Measurements from ENCODE around the gene ANKRD12. TPM values are rescaled to one million over a fixed set of nuclear protein-coding genes. Genes with fewer than 3 reads are reported as not detected.

ANKRD12 gene
- total RNA-seq, 1 donor from 2014 or later, result 26.1 TPM

- no peaks in the 10 kb centered on the region for H3K27me3 ChIP-seq (ENCODE audit: control insufficient read depth in 3 of 3, insufficient read depth in 3 of 3, low read length in 3 of 3)
- peaks cover 6 to 13% (median 11%) of the 10 kb centered on the region in 3 donors for H3K36me3 ChIP-seq (ENCODE audit: control insufficient read depth in 3 of 3, insufficient read depth in 3 of 3, low read length in 3 of 3)
- H3K4me1 ChIP-seq (ENCODE audit: control insufficient read depth in 3 of 3, insufficient read depth in 3 of 3, low read length in 3 of 3), result peaks cover 9 to 24% (median 15%) of the 10 kb centered on the region in 3 donors
- no peak overlapping the region for H3K27ac ChIP-seq (ENCODE audit: low read depth, low read length)
- H3K4me3 ChIP-seq (ENCODE audit: low read length in 3 of 3), result no peak overlapping the region
- no peak overlapping the region for H3K9ac ChIP-seq (ENCODE audit: low read depth in 1 of 3, low read length in 3 of 3)
- no peaks in the 10 kb centered on the region for H3K9me3 ChIP-seq (ENCODE audit: control insufficient read depth in 3 of 3, low read length in 3 of 3)
Measured at GRCh38 chr18:9123520-9123919, 13.1 kb upstream of the ANKRD12 start.

- Histone ChIP-seq H3K4me3 (ENCODE audit: low read length in 3 of 3) (no peak overlapping the region), H3K9ac (ENCODE audit: low read depth in 1 of 3, low read length in 3 of 3) (no peak overlapping the region), H3K9me3 (ENCODE audit: control insufficient read depth in 3 of 3, low read length in 3 of 3) (no peaks in the 10 kb centered on the region), H3K36me3 (ENCODE audit: control insufficient read depth in 3 of 3, insufficient read depth in 3 of 3, low read length in 3 of 3) (peaks cover 10 to 18% (median 13%) of the 10 kb centered on the region in 3 donors), H3K27ac (ENCODE audit: low read depth, low read length) (no peak overlapping the region), H3K27me3 (ENCODE audit: control insufficient read depth in 3 of 3, insufficient read depth in 3 of 3, low read length in 3 of 3) (no peaks in the 10 kb centered on the region), H3K4me1 (ENCODE audit: control insufficient read depth in 3 of 3, insufficient read depth in 3 of 3, low read length in 3 of 3) (peaks cover 0 to 20% (median 18%) of the 10 kb centered on the region in 3 donors)
Measured at GRCh38 chr18:9124824-9125223, 11.8 kb upstream of the ANKRD12 start.

- Histone ChIP-seq H3K9ac (ENCODE audit: low read depth in 1 of 3, low read length in 3 of 3) (peak overlapping the region; percentile 2 to 72 (median 63)), H3K4me1 (ENCODE audit: control insufficient read depth in 3 of 3, insufficient read depth in 3 of 3, low read length in 3 of 3) (peaks cover 6 to 20% (median 18%) of the 10 kb centered on the region in 3 donors), H3K4me3 (ENCODE audit: low read length in 3 of 3) (peak overlapping the region; percentile 6 to 32 (median 15)), H3K27ac (ENCODE audit: low read depth, low read length) (peak overlapping the region; percentile 80), H3K36me3 (ENCODE audit: control insufficient read depth in 3 of 3, insufficient read depth in 3 of 3, low read length in 3 of 3) (peaks cover 10 to 23% (median 13%) of the 10 kb centered on the region in 3 donors), H3K27me3 (ENCODE audit: control insufficient read depth in 3 of 3, insufficient read depth in 3 of 3, low read length in 3 of 3) (no peaks in the 10 kb centered on the region), H3K9me3 (ENCODE audit: control insufficient read depth in 3 of 3, low read length in 3 of 3) (no peaks in the 10 kb centered on the region)
Measured at GRCh38 chr18:9126337-9126736, 10.2 kb upstream of the ANKRD12 start.

- Histone ChIP-seq H3K4me1 (ENCODE audit: control insufficient read depth in 3 of 3, insufficient read depth in 3 of 3, low read length in 3 of 3) (peaks cover 11 to 24% (median 20%) of the 10 kb centered on the region in 3 donors), H3K27me3 (ENCODE audit: control insufficient read depth in 3 of 3, insufficient read depth in 3 of 3, low read length in 3 of 3) (no peaks in the 10 kb centered on the region), H3K9ac (ENCODE audit: low read depth in 1 of 3, low read length in 3 of 3) (peak overlapping the region in 1 of 3 donors; percentile 37), H3K36me3 (ENCODE audit: control insufficient read depth in 3 of 3, insufficient read depth in 3 of 3, low read length in 3 of 3) (peaks cover 9 to 34% (median 16%) of the 10 kb centered on the region in 3 donors), H3K4me3 (ENCODE audit: low read length in 3 of 3) (no peak overlapping the region), H3K27ac (ENCODE audit: low read depth, low read length) (peak overlapping the region; percentile 34), H3K9me3 (ENCODE audit: control insufficient read depth in 3 of 3, low read length in 3 of 3) (no peaks in the 10 kb centered on the region)
Measured at GRCh38 chr18:9130195-9130594, 6.4 kb upstream of the ANKRD12 start.

GRCh38 chr18:9130806-9131205, 5.8 kb upstream of the ANKRD12 start:
- peaks cover 9 to 34% (median 16%) of the 10 kb centered on the region in 3 donors for H3K36me3 ChIP-seq (ENCODE audit: control insufficient read depth in 3 of 3, insufficient read depth in 3 of 3, low read length in 3 of 3)
- no peaks in the 10 kb centered on the region for H3K27me3 ChIP-seq (ENCODE audit: control insufficient read depth in 3 of 3, insufficient read depth in 3 of 3, low read length in 3 of 3)
- no peaks in the 10 kb centered on the region for H3K9me3 ChIP-seq (ENCODE audit: control insufficient read depth in 3 of 3, low read length in 3 of 3)
- peak overlapping the region; percentile 34 for H3K27ac ChIP-seq (ENCODE audit: low read depth, low read length)
- no peak overlapping the region for H3K4me3 ChIP-seq (ENCODE audit: low read length in 3 of 3)
- H3K4me1 ChIP-seq (ENCODE audit: control insufficient read depth in 3 of 3, insufficient read depth in 3 of 3, low read length in 3 of 3), result peaks cover 16 to 28% (median 26%) of the 10 kb centered on the region in 3 donors
- H3K9ac ChIP-seq (ENCODE audit: low read depth in 1 of 3, low read length in 3 of 3), result no peak overlapping the region

- no peaks in the 10 kb centered on the region for H3K27me3 ChIP-seq (ENCODE audit: control insufficient read depth in 3 of 3, insufficient read depth in 3 of 3, low read length in 3 of 3)
- H3K27ac ChIP-seq (ENCODE audit: low read depth, low read length), result no peak overlapping the region
- H3K4me1 ChIP-seq (ENCODE audit: control insufficient read depth in 3 of 3, insufficient read depth in 3 of 3, low read length in 3 of 3), result peaks cover 17 to 27% (median 19%) of the 10 kb centered on the region in 3 donors
- no peaks in the 10 kb centered on the region for H3K9me3 ChIP-seq (ENCODE audit: control insufficient read depth in 3 of 3, low read length in 3 of 3)
- H3K36me3 ChIP-seq (ENCODE audit: control insufficient read depth in 3 of 3, insufficient read depth in 3 of 3, low read length in 3 of 3), result peaks cover 5 to 30% (median 16%) of the 10 kb centered on the region in 3 donors
- H3K9ac ChIP-seq (ENCODE audit: low read depth in 1 of 3, low read length in 3 of 3), result no peak overlapping the region
- H3K4me3 ChIP-seq (ENCODE audit: low read length in 3 of 3), result no peak overlapping the region
Measured at GRCh38 chr18:9132628-9133027, 4.0 kb upstream of the ANKRD12 start.

- Histone ChIP-seq H3K27me3 (ENCODE audit: control insufficient read depth in 3 of 3, insufficient read depth in 3 of 3, low read length in 3 of 3) (no peaks in the 10 kb centered on the region), H3K27ac (ENCODE audit: low read depth, low read length) (peak overlapping the region; percentile 14), H3K4me1 (ENCODE audit: control insufficient read depth in 3 of 3, insufficient read depth in 3 of 3, low read length in 3 of 3) (peaks cover 15 to 27% (median 20%) of the 10 kb centered on the region in 3 donors), H3K36me3 (ENCODE audit: control insufficient read depth in 3 of 3, insufficient read depth in 3 of 3, low read length in 3 of 3) (peaks cover 5 to 28% (median 16%) of the 10 kb centered on the region in 3 donors), H3K9ac (ENCODE audit: low read depth in 1 of 3, low read length in 3 of 3) (peak overlapping the region in 1 of 3 donors; percentile 17), H3K4me3 (ENCODE audit: low read length in 3 of 3) (no peak overlapping the region), H3K9me3 (ENCODE audit: control insufficient read depth in 3 of 3, low read length in 3 of 3) (no peaks in the 10 kb centered on the region)
Measured at GRCh38 chr18:9133225-9133624, 3.4 kb upstream of the ANKRD12 start.

GRCh38 chr18:9135081-9135911, 1.3 kb upstream of the ANKRD12 start:
- peak overlapping the region; percentile 97 for H3K27ac ChIP-seq (ENCODE audit: low read depth, low read length)
- peaks cover 26 to 34% (median 28%) of the 10 kb centered on the region in 3 donors for H3K4me1 ChIP-seq (ENCODE audit: control insufficient read depth in 3 of 3, insufficient read depth in 3 of 3, low read length in 3 of 3)
- H3K4me3 ChIP-seq (ENCODE audit: low read length in 3 of 3), result peak overlapping the region; percentile 87 to 90 (median 87)
- H3K9me3 ChIP-seq (ENCODE audit: control insufficient read depth in 3 of 3, low read length in 3 of 3), result no peaks in the 10 kb centered on the region
- no peaks in the 10 kb centered on the region for H3K27me3 ChIP-seq (ENCODE audit: control insufficient read depth in 3 of 3, insufficient read depth in 3 of 3, low read length in 3 of 3)
- peaks cover 5 to 21% (median 12%) of the 10 kb centered on the region in 3 donors for H3K36me3 ChIP-seq (ENCODE audit: control insufficient read depth in 3 of 3, insufficient read depth in 3 of 3, low read length in 3 of 3)
- peak overlapping the region; percentile 90 to 96 (median 94) for H3K9ac ChIP-seq (ENCODE audit: low read depth in 1 of 3, low read length in 3 of 3)

- H3K27ac ChIP-seq (ENCODE audit: low read depth, low read length), result peak overlapping the region; percentile 97
- H3K27me3 ChIP-seq (ENCODE audit: control insufficient read depth in 3 of 3, insufficient read depth in 3 of 3, low read length in 3 of 3), result no peaks in the 10 kb centered on the region
- H3K9ac ChIP-seq (ENCODE audit: low read depth in 1 of 3, low read length in 3 of 3), result peak overlapping the region; percentile 90 to 96 (median 94)
- H3K4me3 ChIP-seq (ENCODE audit: low read length in 3 of 3), result peak overlapping the region; percentile 87 to 90 (median 87)
- no peaks in the 10 kb centered on the region for H3K9me3 ChIP-seq (ENCODE audit: control insufficient read depth in 3 of 3, low read length in 3 of 3)
- H3K36me3 ChIP-seq (ENCODE audit: control insufficient read depth in 3 of 3, insufficient read depth in 3 of 3, low read length in 3 of 3), result peaks cover 5 to 19% (median 12%) of the 10 kb centered on the region in 3 donors
- peaks cover 28 to 35% (median 29%) of the 10 kb centered on the region in 3 donors for H3K4me1 ChIP-seq (ENCODE audit: control insufficient read depth in 3 of 3, insufficient read depth in 3 of 3, low read length in 3 of 3)
Measured at GRCh38 chr18:9135912-9136314, 668 bp upstream of the ANKRD12 start.
